OCI-LY7 (cell line): Measurements from ENCODE around the gene KRTAP5-4.

ENCODE experiments used
- EZH2phosphoT487 ChIP-seq: fragments of 200-600 bp; sonication (generic); IDR thresholded peaks from 2 replicates; pipeline ENCODE4 v1.6.1; 2018; ENCODE audit warnings: low read depth, borderline replicate concordance, mild to moderate bottlenecking, mixed run types, antibody characterized with exemption, low read length, moderate library complexity, mixed read lengths
- TF ChIP-seq, protein P1 (sequence below): fragments of 200-600 bp; sonication (generic); conservative IDR thresholded peaks from 2 replicates; pipeline ENCODE4 v1.5.1; 2014; ENCODE audit warnings: mild to moderate bottlenecking, antibody characterized with exemption, low read length, moderate library complexity, mixed read lengths

DNA sequence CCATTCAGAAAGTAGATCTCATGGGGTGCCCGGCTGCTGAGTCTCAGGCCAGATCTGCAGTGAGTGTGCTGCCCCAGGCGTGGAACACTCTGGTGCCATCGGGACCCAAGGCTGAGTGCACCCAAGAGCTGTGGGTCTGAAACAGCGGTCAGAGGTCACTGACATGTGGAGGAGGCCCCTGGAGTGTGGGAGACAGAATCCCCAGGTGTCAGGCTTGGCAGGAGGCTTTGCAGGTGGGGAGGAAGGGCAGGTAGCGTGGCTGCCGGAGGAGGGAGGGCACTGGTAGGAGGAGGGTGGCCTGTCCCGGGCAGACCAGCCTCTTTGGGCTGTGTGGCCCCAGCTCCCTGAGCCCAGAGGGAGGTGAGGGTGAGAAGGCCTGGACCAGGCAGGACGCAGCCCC lies 43.4 kb upstream of the KRTAP5-4 start:
- TF ChIP-seq, protein P1, sequence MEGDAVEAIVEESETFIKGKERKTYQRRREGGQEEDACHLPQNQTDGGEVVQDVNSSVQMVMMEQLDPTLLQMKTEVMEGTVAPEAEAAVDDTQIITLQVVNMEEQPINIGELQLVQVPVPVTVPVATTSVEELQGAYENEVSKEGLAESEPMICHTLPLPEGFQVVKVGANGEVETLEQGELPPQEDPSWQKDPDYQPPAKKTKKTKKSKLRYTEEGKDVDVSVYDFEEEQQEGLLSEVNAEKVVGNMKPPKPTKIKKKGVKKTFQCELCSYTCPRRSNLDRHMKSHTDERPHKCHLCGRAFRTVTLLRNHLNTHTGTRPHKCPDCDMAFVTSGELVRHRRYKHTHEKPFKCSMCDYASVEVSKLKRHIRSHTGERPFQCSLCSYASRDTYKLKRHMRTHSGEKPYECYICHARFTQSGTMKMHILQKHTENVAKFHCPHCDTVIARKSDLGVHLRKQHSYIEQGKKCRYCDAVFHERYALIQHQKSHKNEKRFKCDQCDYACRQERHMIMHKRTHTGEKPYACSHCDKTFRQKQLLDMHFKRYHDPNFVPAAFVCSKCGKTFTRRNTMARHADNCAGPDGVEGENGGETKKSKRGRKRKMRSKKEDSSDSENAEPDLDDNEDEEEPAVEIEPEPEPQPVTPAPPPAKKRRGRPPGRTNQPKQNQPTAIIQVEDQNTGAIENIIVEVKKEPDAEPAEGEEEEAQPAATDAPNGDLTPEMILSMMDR: no peak
- no peak for TF ChIP-seq EZH2phosphoT487
